Fibroblast of the aortic adventitia (primary cell): ENCODE data around the gene CTBP1. TPM values are rescaled to one million over a fixed set of nuclear protein-coding genes. Genes with fewer than 3 reads are reported as not detected.

ENCODE experiments used
- DNase-seq: peaks from one replicate; pipeline ENCODE4 v3.0.0-alpha.2; 2010; ENCODE audit warnings: low read depth
- H3K4me3 ChIP-seq: 2 replicates; pipeline ENCODE4 v1.5.1; 2011; ENCODE audit warnings: low read depth, mild to moderate bottlenecking, control low read depth, low read length, moderate library complexity
- CTCF ChIP-seq: IDR thresholded peaks from 2 replicates; pipeline ENCODE4 v1.5.1; 2011; ENCODE audit warnings: mild to moderate bottlenecking, low read length, control low read depth, inconsistent platforms; ENCODE audit not compliant: insufficient read depth
- total RNA-seq: library from RNA; depleted of rRNA; stranded (reverse); fragments of >200 nt; gene quantifications from 2 replicates; pipeline ENCODE4 v1.2.3, GENCODE V29; 2012; ENCODE audit warnings: low replicate concordance

CTBP1 gene
- total RNA-seq, 1 donor, result 141 TPM

- no peak for DNase-seq
These were observed 43.9 kb downstream of the CTBP1 start for GRCh38 chr4:1204828-1205585.

GRCh38 chr4:1204286-1204827 lies 44.6 kb downstream of the CTBP1 start:
- TF ChIP-seq CTCF, result no peak
- DNase-seq, result no peak
- no peak overlapping the region for H3K4me3 ChIP-seq

More at GRCh38 chr4:1204828-1205585, 43.9 kb downstream of the CTBP1 start:
- no peak for TF ChIP-seq CTCF
- no peak overlapping the region for H3K4me3 ChIP-seq

GRCh38 chr4:1203026-1203616 lies 45.8 kb downstream of the CTBP1 start:
- no peak for TF ChIP-seq CTCF
- H3K4me3 ChIP-seq, result no peak overlapping the region
- no peak for DNase-seq

DNA sequence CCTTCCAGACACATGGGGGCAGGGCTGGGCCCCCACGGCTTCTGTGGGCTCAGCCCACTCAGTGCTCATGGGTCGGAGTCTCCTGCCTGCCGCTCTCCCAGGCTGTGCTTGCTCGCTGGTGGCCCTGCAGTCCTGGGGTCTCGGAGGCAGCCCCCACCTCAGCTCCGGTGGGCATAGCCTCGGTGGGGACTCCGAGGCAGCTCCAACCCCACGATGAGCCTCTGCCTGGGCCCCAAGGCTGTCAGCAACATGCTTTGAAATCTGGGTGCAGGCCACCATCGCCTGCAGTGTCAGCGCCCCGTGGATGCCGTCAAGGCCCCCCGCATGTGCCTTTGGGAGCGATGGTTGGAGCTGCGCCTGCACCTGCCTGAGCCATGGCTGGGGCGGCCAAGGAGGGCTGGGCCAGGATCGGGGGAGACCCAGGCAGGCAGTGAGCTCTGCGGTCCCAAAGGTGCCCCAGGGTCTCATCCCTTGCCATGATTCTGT lies 46.4 kb downstream of the CTBP1 start:
- DNase-seq, result no peak
- no peak for TF ChIP-seq CTCF
- no peak overlapping the region for H3K4me3 ChIP-seq

GRCh38 chr4:1201851-1202525 lies 46.9 kb downstream of the CTBP1 start:
- no peak overlapping the region for H3K4me3 ChIP-seq
- TF ChIP-seq CTCF, result no peak
- DNase-seq, result no peak

DNA sequence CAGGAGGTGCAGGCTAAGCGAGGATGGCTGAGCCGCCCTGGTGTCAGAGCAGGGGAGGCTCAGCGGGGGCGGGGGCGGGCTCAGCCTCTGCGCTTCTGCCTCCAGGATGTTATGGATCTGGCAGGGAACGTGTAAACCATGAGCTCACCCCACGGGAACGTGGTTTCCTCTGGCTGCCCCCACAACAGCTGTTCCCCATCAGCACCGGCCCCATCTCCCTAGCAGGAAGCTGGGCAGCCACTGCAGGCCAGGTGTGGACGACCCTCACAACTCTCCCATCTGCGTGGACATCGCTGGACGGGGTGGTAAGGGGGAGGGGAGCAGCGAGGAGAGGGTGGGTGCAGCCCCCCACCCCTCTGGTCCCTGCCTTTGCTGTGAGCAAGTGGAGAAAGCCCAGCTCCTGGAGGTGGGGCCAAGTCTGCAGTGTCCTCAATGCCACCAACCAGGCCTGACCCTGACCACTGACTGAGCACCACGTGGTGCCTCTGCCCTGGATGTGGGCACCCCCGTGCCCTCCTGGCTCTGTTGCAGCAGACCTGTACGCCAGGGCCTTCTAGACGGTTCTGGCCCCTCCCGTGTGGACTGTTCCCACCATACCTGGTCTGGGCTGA lies 48.4 kb downstream of the CTBP1 start:
- no peak for TF ChIP-seq CTCF
- peak; percentile 83 for DNase-seq
- H3K4me3 ChIP-seq, result no peak overlapping the region
